Caco-2 (cell line): ENCODE results near the gene SLC7A1. TPM values are rescaled to one million over a fixed set of nuclear protein-coding genes. Genes with fewer than 3 reads are reported as not detected.

Experiments
- BruUV-seq: library from RNA; stranded (reverse); fragments of 400-500 nt; replicated peaks from 2 replicates; lab custom pipeline; 2021; lab: Mats Ljungman, UMichigan
- CTCF ChIA-PET: fragments of 300-600 bp; sonication (Branson Sonifier 250); formaldehyde crosslinking; loops from one replicate; lab custom pipeline; 2022; ENCODE audit warnings: antibody characterized with exemption; lab: Charles Lee
- POLR2A ChIA-PET: fragments of 300-600 bp; sonication (Branson Sonifier 250); formaldehyde crosslinking; loops from one replicate; lab custom pipeline; 2022; ENCODE audit warnings: antibody characterized with exemption; lab: Charles Lee
- DNase-seq, 2 experiments: peaks; one replicate each; pipeline versions ENCODE4 v3.0.0 to v3.0.0-alpha.2; 2020 to 2022
- H3K27me3 ChIP-seq: replicated peaks from 2 replicates; pipeline ENCODE4 v1.6.0; 2011; ENCODE audit warnings: low read length; ENCODE audit not compliant: control insufficient read depth, insufficient read depth
- H3K36me3 ChIP-seq: 2 replicates; pipeline ENCODE4 v1.5.1; 2011; ENCODE audit warnings: low read length; ENCODE audit not compliant: control insufficient read depth, insufficient read depth
- H3K4me1 ChIP-seq: fragments of 250-450 bp; sonication (Bioruptor Pico); 2 replicates; pipeline ENCODE4 v1.5.1; 2020; ENCODE audit warnings: mild to moderate bottlenecking
- H3K4me3 ChIP-seq: 2 replicates; pipeline ENCODE4 v1.5.1; 2011; ENCODE audit warnings: low read depth, mild to moderate bottlenecking, control low read depth, low read length
- H3K9me3 ChIP-seq: fragments of 250-450 bp; sonication (Bioruptor Pico); 2 replicates; pipeline ENCODE4 v1.5.1; 2020; ENCODE audit warnings: mild to moderate bottlenecking, moderate library complexity
- H3K27ac Mint-ChIP-seq: one replicate; pipeline ENCODE4 v1.8.0; 2022; ENCODE audit warnings: mixed read lengths; ENCODE audit not compliant: unreplicated experiment
- H3K27me3 Mint-ChIP-seq: one replicate; pipeline ENCODE4 v1.8.0; 2022; ENCODE audit warnings: mixed read lengths; ENCODE audit not compliant: insufficient read depth, unreplicated experiment
- H3K36me3 Mint-ChIP-seq: one replicate; pipeline ENCODE4 v1.8.0; 2022; ENCODE audit warnings: mild to moderate bottlenecking, mixed read lengths; ENCODE audit not compliant: insufficient read depth, unreplicated experiment
- H3K4me1 Mint-ChIP-seq: one replicate; pipeline ENCODE4 v1.8.0; 2022; ENCODE audit warnings: low read depth, mixed read lengths; ENCODE audit not compliant: unreplicated experiment
- H3K4me3 Mint-ChIP-seq: one replicate; pipeline ENCODE4 v1.8.0; 2022; ENCODE audit warnings: mild to moderate bottlenecking, moderate library complexity, mixed read lengths; ENCODE audit not compliant: unreplicated experiment
- H3K9me3 Mint-ChIP-seq: one replicate; pipeline ENCODE4 v1.8.0; 2022; ENCODE audit warnings: mixed read lengths; ENCODE audit not compliant: unreplicated experiment
- CTCF ChIP-seq, 2 experiments: fragments of 200-600 bp in 1 of 2; IDR thresholded peaks; 1 replicate in 1 of 2; 2 replicates in 1 of 2; pipeline versions ENCODE4 v1.5.1 to v1.8.0; 2011 to 2022; ENCODE audit warnings: antibody characterized with exemption in 1 of 2, control low read depth in 1 of 2, inconsistent platforms in 1 of 2, low read depth in 1 of 2, low read length in 1 of 2, mild to moderate bottlenecking in 1 of 2, moderate library complexity in 1 of 2; ENCODE audit not compliant: insufficient read depth in 1 of 2, severe bottlenecking in 1 of 2, unreplicated experiment in 1 of 2
- intact Hi-C: fragments of 100-400 bp; cut with micrococcal nuclease; formaldehyde crosslinking; loops from one replicate; pipeline ENCODE4 v1.10.0; 2022; ENCODE audit not compliant: unreplicated experiment
- total RNA-seq: library from RNA; stranded (reverse); gene quantifications from 2 replicates; pipeline ENCODE4 v1.2.3, GENCODE V29; 2022

SLC7A1 gene
- total RNA-seq, 1 experiment from 2014 or later = 180 TPM

DNA sequence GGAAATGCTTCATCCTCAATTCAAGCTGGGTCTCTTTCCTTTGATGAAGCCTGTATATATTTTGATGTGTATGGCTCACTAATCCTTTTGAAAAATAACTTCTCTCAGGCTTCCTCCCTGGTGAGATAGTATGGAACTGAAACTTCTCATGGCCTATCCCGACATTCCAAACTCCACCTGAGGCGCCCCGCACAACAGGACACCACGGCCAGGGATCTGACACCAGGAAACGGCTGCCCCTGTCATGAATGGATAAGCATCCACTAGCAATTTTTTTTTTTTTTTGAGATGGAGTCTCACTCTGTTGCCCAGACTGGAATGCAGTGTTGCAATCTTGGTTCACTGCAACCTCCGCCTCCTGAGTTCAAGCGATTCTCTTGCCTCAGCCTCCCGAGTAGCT, 16.4 kb downstream of the SLC7A1 start:
- Mint-ChIP-seq H3K4me1 (no peaks in the 10 kb centered on the region), H3K4me3 (no peak overlapping the region), H3K36me3 (peaks cover 78% of the 10 kb centered on the region), H3K27ac (peak overlapping the region; percentile 25), H3K27me3 (no peaks in the 10 kb centered on the region), H3K9me3 (no peaks in the 10 kb centered on the region)
- BruUV-seq = no TSS peak
- Histone ChIP-seq H3K9me3 (no peaks in the 10 kb centered on the region), H3K4me1 (no peaks in the 10 kb centered on the region), H3K27me3 (no peaks in the 10 kb centered on the region), H3K4me3 (no peak overlapping the region), H3K36me3 (no peaks in the 10 kb centered on the region)
- TF ChIP-seq CTCF (IDR thresholded peaks at IDR 0.05; ENCODE audit: insufficient read depth in 1 of 2, low read depth in 1 of 2, low read length in 1 of 2, severe bottlenecking in 1 of 2, unreplicated experiment in 1 of 2) = no peak
- intact Hi-C loops = no loop called here
- ChIA-PET POLR2A (no interaction called here), CTCF (no interaction called here)
- DNase-seq = no peak

DNA sequence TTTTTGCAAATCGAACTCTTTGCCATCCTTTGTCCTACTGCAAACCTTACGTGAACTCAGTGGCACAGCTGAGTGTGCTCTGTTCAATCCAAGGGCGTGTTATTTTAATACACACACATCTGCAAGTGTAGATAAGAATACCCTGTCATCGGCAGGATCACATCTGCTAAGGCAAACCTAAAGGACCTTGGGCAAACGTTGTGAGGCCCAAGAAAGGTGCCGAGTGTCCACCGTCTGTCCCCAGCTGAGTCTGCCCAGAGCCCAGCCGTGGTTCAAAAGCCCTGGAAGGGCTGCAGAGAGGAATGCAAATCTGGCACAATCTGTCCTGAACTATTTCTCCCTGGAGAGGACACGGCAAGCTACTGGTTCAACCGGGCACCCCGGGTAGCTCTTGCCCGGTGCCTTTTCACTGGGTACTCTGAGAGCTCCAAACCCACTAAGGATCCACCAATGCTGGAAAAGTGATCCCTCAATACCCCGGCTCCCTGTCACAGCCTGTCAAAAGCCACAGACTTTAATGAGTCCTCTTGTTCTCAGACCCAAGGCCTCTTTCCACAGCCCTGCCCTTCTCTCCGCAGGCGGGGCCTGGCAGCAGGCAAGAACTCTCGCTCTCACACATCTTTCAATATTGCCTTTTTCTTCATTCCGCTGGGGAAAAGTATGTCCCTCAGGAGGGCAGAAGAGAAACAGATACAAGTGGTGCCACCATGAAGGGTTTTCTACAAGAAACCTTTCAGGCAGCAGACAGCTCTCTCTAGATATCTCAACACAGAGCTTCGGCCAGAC, 17.0 kb downstream of the SLC7A1 start:
- Histone ChIP-seq H3K4me1 (no peaks in the 10 kb centered on the region), H3K27me3 (no peaks in the 10 kb centered on the region), H3K36me3 (no peaks in the 10 kb centered on the region), H3K4me3 (no peak overlapping the region), H3K9me3 (no peaks in the 10 kb centered on the region)
- H3K27ac Mint-ChIP-seq = peak overlapping the region; percentile 25
- H3K9me3 Mint-ChIP-seq = no peaks in the 10 kb centered on the region
- no peaks in the 10 kb centered on the region for H3K27me3 Mint-ChIP-seq
- intact Hi-C loops = no loop called here
- ChIA-PET POLR2A (no interaction called here), CTCF (interaction anchor here (0.5 kb wide), 1 partner anchor 1355 kb away, joined by 3 read pairs; no protein-coding TSS in a partner anchor)
- H3K4me1 Mint-ChIP-seq = no peaks in the 10 kb centered on the region
- no peak for DNase-seq
- no TSS peak for BruUV-seq
- H3K36me3 Mint-ChIP-seq = peaks cover 80% of the 10 kb centered on the region
- no peak for TF ChIP-seq CTCF (IDR thresholded peaks at IDR 0.05; ENCODE audit: insufficient read depth in 1 of 2, low read depth in 1 of 2, low read length in 1 of 2, severe bottlenecking in 1 of 2, unreplicated experiment in 1 of 2)
- H3K4me3 Mint-ChIP-seq = no peak overlapping the region

DNA sequence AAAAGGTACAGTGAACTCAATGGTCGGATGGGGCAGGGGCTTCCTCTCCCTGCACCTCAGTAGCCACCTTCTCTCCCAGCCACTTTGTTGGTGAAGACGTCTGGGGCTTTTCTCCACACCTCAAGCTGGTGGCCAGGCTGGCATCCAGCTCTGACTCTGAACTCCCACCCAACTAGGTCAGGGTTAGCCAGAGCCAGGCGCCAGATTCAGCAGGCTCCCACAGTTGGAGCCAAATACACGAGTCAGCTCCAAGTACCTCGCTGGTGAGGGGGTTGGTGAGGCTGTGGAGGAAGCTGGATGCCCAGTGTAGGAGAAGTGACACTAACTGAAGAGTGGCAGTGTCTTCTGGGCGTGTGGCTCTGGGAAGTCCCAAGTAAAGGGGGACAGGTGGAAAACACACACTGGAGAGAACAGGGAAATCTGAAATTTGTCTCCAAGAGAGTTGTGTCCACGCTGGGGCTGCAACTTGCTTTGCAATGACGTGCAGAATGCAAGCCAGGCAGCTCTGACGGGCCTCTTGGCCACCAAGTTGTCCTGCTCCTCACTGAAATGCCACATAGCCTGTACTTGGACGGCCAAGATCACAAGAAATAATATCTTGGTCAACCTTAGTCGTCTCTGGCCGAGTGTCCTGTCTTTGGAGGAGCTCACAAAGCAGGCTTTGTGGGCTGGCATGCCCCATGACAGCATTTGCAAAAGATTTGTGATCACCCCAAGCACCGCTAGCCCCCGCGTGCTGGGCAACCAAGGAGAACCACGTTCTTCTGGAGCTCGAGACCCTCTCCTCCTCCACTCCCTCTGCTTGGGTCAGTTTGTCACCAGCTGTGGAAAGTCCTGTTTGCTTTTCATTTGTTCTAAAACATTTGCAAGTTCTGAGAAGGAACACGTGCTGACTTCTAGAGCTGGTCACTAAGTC, 18.1 kb downstream of the SLC7A1 start:
- intact Hi-C loops = no loop called here
- no peaks in the 10 kb centered on the region for H3K9me3 Mint-ChIP-seq
- H3K4me1 ChIP-seq = no peaks in the 10 kb centered on the region; the same call in 1 of the 2 replicates
- no peaks in the 10 kb centered on the region for H3K9me3 ChIP-seq
- no TSS peak for BruUV-seq
- CTCF ChIA-PET = no interaction called here
- H3K4me3 ChIP-seq = no peak overlapping the region
- POLR2A ChIA-PET = no interaction called here
- no peak for TF ChIP-seq CTCF (IDR thresholded peaks at IDR 0.05; ENCODE audit: insufficient read depth in 1 of 2, low read depth in 1 of 2, low read length in 1 of 2, severe bottlenecking in 1 of 2, unreplicated experiment in 1 of 2)
- H3K36me3 ChIP-seq = no peaks in the 10 kb centered on the region
- H3K4me3 Mint-ChIP-seq = no peak overlapping the region
- peaks cover 71% of the 10 kb centered on the region for H3K36me3 Mint-ChIP-seq
- no peaks in the 10 kb centered on the region for H3K27me3 Mint-ChIP-seq
- DNase-seq = no peak
- H3K4me1 Mint-ChIP-seq = peaks cover 3% of the 10 kb centered on the region
- no peaks in the 10 kb centered on the region for H3K27me3 ChIP-seq
- H3K27ac Mint-ChIP-seq = no peak overlapping the region
